Cortex of kidney (tissue), 1 donor: ENCODE data around the gene GRAMD2A.
"Not testable (repeated sequence)": the region's sequence is repeated elsewhere in the genome, so short reads cannot be mapped to it uniquely, and the experiment has no call there.

Source experiments
- DNase-seq: peaks from one replicate; lab custom pipeline; 2025; lab: John Stamatoyannopoulos, UW

Gene GRAMD2A

DNA sequence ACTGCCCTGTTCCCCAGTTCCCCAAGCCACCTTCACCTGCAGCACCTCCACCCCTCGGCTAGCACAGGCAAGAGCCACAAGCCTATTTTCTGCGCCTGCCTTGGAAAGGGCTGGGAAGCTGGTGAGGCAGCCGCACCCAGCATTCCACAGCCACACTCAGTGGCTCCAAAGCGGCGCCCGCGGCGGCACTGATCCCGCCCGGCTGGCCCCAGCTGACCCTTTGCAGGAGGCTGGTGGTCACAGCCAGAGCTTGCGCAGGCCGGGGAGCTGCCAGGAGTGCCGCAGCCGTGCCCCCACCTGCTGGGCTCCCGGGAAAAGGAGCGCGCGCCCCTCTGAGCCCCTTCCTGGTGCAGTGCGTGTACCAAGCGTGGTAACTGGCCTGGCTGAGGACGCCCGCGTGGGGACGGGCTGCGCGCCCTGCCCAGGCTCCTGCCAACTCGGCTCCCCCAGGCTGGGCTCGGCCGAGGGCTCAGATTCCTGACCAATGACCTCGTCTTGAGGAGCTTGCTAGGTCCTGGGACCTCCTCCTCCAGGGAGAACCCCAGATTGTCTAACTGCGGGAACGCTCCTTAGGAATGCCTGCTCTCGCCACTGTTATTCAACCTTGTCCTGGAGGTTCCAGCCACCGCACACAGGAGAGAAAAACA is 13.3 kb downstream of the GRAMD2A start:
- no peak for DNase-seq

DNA sequence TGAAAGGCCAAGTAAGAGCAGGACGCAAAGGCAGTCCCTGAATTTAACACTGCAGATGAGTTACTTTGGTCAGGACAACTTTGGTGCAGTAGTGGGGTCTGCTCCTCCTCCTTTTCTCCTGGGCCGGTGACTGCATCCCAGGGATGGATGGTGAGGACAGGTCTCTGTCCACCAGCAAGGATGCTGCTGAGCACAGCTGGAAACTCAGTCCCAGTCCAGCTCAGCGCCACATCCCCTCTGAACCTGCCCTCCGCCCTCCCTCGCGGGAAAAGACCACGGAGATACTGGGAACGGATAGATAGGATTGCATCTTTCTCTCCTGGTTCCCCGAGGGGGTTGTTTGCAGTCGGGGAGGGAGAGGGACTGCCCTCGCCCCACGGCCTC is 13.8 kb downstream of the GRAMD2A start:
- DNase-seq = no peak

DNA sequence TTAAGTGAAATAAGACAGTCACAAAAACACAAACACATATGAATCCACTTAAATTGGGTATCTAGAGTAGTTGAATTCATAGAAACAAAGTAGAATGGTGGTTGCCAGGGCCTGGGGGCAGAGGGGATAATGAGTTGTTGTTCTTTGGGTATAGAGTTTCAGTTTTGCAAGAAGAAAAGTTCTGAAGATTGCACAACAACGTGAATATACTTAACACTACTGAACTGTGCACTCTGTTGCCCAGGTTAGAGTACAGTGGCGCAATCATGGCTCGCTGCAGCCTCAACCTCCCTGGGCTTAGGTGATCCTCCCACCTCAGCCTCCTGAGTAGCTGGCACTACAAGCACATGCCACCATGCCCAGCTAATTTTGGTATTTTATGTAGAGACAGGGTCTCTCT is 14.9 kb downstream of the GRAMD2A start:
- no peak for DNase-seq

DNA sequence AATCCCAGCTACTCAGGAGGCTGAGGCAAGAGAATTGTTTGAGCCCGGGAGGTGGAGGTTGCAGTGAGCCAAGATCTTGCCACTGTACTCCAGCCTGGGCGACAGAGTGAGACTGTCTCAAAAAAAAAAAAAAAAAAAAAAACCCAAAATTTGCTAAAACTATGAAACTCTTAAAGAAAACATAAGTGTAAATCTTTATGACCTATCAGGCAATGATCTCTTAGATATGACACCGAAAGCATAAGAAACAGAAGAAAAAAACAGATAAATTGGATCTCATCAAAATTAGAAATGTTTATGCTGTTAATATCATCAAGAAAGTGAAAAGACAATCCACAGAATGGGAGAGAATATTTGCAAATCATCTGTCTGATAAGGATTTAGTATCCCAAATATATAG is 15.3 kb downstream of the GRAMD2A start:
- no peak for DNase-seq

DNA sequence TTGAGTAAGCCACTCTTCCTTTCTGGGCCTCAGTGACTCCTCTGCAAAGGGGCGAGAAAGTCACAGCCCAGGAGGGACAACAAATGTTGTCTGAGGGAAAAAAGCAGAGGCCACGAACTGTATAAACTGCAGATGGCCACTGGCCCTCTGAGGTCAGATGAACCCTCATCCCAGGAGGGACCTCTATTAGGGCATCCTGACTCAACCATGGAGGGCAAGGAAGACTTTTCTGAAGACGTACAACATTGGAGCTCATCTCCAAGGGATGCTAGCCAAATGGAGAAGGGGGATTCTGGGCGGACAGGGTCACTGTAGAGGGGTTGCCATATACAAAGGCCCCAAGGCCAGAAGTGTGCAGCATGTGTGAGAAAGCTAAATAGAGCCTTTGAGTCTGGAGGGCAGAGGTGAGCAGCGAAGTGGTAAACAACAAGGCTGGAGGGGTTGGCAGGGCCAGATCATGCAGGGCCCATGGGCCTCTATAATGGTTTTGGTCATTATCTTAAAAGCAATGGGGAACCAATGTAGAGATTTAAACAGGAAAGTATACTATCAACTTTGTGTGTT is 16.7 kb downstream of the GRAMD2A start:
- DNase-seq = no peak

DNA sequence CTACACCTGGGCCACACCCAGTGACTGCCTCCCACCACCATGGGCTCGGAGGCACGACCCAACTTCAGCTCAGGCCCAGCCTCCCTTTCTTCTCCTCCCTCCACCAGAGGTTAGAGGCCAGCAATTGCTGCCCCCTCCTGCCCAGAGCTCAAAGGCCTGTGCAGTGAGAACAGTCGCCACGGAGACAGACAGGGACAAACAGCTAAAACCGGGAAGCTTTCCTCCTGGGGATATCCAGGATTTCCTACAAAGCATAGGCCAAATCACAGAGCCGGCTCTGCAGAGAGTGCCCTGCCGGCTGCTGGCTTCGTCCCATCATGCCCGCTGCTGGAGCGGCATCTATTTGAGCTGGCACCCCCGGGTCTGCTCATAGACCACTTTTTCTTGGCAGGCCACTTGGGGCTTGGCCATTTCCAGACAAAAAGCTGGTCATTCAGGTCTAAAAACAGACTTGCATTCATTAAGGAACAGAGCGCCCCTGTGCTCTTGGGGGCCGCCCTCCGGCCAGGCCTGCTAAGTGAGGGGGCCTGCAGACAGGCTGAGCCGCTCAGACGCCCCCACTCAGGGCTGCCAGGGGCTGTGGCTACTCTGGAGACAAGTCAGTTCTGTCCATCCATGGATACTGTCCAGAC is 17.5 kb downstream of the GRAMD2A start:
- no peak for DNase-seq

DNA sequence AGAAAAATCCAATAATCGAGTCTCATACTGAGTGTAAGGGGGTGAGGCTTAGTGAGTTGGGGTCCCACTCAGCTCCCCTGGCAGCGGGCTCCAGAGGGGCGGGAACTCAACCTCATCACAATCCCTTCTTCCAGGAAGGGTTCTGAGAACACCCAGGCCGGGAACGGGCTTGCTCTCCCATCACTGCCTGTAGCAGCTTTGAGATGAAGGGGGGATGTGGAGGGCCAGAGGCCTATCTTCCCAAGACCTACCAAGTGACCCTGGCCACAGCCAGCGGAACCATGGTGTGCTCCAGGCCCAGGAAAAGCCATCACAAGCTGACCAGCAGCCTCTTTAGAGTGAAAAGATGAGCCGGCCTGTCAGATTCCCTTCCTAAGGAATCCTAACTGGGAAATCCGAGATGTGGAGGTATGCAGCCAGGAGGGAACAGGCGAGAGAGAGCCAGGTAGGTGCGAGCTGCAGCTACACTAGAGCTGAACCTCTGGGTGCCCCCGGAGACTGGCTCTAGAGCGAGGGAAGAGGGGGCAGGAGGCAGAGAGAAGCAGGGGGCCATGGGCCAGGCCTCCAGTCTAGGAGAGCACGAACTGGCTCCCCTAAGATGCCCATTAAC is 18.5 kb downstream of the GRAMD2A start:
- no peak for DNase-seq

DNA sequence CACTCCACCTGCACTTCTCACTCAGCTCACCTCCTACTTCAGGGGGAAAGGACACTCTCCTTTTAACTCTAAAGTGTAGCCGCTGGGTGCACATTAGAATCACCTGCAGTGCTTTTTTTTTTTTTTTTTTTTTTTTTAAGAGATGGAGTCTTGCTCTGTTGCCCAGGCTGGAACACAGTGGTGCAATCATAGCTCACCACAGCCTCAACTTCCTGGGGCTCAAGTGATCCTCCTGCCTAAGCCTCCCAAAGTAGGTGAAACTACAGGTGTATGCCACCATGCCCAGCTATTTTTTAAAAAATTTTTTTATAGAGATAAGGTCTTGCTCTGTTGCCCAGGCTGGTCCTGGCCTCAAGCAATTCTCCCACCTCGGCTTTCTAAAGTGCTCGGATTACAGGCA is 20.8 kb downstream of the GRAMD2A start:
- no peak for DNase-seq

DNA sequence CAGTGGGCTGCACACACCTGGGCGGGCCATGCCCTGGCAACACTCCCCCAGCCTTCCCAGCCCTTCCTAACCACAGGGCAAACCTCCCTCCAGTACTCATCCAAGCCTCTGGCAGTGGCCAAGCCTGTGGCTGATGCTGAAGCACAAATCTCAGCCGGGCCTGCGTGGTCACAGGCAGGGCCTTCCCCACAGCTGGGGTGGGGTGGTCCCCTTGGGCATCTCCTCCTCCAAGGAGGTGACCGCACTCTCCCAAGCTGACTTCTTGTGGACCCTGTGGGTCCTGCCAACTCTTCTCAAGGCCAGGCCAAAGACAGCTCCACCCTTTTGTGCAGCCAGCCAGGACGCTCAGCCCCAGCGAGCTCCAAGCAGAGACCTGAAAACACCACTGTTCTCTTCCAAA is 21.4 kb downstream of the GRAMD2A start:
- no peak for DNase-seq

DNA sequence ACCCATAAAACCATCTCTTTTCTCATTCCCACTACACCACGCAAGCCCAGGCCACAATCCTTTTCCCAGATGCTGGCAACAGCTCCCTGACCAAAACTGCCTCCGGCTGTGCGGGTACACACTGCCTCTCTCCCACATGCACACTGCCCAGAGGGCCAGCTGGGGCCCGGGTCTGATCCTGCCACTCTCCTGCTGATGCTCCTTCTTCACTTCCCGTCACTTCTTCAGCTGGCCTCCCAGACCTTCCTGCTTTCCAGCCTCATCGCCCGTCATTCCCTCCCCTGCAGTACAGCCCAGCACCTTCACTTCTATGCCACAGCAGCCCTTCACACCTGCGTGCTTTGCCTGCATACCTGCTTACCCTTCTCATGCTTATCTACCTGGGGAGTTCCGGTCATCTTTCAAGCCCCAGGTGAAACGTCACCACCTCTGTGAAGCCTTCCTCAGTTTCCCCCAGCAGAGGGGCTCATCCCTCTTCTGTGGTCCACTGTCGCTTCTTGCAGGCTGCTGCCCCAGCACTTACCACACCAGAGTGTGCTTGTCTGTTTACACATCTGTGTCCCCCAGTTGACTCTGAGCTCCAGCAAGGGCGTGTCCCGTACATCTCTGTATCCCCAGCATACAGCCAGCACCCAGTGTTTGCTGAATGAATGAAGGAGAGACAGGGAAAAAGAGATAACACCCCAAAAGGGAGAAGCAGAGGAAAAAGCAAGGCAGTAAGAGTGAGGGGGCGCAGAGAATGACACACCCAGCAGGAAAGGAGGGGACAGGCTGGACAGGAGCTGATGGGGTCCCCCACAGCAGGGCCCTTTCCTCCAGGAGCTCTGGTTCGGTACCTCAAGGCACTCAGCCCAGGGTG is 22.2 kb downstream of the GRAMD2A start:
- no peak for DNase-seq

DNA sequence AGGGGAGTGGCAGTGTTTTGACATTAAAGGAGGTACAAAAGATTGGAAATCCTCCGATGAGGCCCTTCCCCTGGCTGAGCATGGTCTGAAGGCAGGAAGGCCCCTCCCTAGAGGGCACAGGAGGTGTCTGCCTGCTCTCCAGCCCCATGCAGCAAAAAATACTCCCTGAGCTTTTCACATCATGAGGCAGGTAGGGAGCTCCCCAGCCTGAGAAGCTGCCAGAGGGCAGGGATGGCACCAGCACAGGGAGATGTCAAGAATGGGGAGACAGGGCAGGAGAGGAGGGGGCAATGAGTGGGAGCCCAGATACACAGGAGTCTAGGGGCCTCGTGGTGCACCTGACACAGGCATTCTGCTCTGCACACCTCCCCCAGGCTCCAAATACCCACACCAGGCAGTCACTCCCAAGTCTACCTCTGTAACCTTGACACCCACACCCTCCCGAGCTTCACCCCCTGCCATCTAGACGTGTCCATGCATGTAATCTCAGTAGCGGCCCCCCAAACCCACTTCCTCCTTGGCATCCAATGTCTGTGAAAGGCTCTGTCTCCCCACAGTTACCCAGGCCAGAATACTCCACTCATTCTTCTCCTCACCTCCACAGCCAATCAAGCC is 22.9 kb downstream of the GRAMD2A start:
- DNase-seq = no peak

DNA sequence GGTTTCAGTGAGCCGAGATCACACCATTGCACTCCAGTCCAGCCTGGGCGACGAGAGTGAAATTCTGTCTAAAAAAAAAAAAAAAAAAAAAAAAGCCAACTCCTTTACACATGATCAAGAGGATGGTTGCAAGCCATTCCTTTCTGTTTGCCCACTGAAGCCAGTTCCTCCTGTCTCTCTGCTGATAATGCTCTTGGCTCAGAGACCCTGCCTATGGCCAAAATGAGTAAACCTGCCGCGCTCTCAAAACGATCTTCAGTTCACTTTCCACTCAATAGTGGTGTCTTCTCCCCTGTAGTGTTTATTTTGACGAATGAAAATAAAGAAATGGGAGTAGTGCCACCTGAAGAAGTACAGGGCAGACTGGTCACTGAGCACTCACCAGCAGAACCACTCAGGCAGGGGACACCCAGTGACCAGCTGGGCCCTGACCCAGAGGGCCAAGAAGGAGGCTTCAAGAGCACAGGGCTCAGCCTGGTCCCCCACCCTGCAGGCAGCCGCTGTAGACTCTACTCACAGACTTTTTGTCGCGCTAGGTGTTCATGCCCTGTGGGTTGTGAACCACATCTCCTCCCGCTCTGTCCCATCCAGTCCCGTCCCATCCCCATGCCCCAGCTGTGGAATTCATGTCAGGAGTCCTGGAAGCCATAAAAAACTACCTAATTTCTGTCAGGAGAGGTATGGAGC is 23.6 kb downstream of the GRAMD2A start:
- no peak for DNase-seq

DNA sequence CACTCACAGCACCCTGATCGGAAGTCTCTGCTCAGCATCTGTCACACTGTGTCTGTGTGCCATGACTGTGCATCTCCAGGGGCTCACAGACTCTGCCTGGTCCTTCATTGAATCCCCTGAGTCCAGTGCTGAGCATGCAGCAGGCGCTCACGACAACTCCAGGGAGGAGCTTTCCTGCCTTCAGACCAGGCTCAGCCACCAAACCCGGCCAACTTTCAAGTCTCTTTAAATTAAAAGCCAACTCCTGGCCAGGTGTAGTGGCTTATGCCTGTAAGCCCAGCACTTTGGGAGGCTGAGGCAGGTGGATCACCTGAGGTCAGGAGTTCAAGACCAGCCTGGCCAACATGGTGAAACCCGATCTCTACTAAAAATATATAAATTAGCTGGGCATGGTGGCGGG is 24.2 kb downstream of the GRAMD2A start:
- no peak for DNase-seq

DNA sequence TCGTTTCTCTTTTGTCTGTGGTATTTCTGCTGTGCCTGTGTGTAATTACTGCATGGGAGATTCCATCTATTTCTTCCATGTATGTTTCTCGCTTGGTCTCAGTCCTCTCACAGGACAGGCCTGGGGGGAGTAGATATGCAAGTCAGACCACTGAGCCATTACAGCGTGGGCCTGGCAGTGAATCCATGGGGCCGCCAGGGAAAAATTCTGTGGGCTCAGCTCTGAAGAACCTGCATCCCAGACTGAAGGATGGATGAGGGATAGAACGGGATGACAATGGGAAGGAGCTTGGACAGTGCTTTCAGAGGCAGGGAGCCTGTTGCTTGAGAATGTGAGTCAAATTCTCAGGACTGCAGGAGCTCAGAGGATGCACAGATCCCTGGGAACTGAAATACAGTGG is 24.8 kb downstream of the GRAMD2A start:
- DNase-seq = no peak

DNA sequence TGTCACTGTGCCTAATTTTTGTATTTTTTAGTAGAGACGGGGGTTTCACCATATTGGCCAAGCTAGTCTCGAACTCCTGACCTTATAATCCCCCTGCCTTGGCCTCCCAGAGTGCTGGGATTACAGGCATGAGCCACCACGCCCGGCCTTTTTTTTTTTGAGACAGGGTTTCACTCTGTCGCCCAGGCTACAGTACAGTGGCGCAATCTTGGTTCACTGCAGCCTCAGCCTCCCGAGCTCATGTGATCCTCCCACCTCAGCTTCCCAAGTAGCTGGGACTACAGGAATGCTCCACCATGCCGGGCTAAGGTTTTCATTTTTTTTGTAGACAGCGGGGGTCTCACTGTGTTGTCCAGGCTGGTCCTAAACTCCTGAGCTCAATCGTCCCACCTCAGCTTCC is 25.6 kb downstream of the GRAMD2A start:
- DNase-seq = not testable (repeated sequence)

DNA sequence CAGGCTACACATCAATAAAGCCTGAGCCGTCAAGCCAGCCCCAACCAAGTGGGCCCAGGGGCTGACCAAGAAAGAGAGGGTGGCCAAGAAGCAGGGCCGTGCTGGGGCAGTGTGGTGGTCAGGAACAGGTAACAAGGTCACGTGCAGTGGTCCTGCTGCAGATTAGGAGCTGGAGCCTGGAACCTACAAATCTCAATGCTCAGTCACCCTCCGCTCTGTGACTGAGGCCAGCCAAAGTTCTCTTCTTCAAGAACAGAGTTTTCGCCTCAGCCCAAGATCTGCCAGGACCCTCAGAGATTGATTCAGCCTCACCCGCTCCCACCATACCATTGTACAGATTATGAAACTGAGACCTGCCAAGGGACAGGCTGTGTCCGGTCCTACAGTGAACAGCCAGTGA is 26.9 kb downstream of the GRAMD2A start:
- DNase-seq = no peak

DNA sequence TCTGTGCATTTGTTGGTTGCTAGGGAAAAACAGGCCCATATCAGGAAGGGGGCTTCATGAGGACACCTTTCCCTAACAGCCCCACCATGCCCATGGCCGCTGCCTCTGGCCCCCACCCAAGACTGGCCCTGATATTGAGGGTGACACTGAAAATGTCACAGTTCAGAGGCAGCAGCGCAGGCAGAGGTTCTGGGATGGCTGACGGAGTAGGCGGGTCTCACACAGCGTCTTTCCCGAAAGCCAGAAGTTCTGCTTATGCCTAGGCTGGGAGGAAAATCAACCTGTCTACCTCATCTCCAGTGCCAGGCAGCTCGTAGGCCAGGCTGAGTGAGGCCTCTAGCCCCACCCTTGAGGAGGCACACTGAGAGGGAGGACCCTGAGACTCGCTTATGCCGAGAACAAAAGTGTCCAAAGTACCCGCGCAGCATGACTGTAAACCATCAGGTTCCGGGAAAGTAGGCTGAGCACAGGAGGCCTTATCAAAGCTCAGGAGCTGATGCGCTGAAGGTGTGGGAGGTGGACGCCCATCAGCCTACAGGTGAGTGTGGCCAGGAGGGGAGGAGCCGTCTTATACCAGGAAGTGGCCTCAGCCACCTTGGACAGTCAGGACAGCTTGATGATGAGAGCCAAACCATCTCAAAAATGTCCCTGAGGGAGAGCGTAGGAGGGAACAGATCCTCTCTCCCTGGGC is 27.5 kb downstream of the GRAMD2A start:
- DNase-seq = no peak

DNA sequence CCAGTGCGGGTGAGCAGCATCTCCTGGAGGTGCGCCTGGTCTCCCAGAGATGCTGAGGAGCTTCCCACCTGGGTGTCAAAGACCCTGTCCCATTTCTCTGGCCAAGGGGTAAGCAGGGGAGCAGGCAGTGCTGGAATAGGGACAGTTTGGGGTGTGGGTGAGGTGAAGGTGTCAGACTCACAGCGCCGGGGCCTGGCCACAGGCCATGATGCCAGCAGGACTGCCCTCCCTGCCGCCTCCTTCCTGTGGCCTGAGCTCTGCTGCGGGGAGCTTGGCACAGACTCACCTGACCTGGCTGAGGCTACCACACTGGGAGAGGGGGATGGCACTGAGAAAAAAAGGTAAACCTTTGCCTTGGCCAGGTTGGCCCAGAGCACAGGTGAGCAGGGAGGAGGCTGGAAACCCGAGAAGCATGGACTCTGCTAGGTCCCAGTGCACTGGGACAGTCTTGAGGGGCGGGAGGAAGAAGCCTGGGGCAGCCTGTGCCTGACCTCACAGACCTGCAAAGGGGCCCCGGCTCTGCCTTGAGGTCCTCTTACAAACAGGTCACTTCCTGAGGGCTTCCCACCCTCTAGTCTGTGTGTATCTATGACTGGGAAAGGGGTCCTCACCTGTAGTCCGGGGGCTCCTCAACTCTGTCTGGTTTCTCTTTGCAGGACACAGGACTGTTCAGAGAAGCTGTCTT is 28.2 kb downstream of the GRAMD2A start:
- DNase-seq = no peak

DNA sequence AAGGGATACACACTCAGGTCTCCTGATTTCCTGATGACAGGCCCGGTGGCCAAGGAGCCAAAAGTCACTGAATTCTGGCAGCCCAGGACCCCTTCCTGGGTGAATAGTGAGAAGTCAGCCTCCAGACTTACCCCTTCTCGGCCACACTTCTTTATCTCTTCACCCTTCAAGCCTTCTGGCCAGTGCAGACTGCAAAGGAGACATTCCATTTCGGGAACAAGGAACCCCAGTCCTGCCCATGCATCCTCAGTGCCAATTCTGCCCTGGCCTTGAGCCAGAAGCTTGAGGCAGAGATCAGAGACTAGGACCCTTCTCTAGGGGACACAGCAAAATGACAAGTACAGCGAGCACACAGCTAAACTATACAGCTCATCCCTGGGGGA is 28.8 kb downstream of the GRAMD2A start:
- DNase-seq = no peak

DNA sequence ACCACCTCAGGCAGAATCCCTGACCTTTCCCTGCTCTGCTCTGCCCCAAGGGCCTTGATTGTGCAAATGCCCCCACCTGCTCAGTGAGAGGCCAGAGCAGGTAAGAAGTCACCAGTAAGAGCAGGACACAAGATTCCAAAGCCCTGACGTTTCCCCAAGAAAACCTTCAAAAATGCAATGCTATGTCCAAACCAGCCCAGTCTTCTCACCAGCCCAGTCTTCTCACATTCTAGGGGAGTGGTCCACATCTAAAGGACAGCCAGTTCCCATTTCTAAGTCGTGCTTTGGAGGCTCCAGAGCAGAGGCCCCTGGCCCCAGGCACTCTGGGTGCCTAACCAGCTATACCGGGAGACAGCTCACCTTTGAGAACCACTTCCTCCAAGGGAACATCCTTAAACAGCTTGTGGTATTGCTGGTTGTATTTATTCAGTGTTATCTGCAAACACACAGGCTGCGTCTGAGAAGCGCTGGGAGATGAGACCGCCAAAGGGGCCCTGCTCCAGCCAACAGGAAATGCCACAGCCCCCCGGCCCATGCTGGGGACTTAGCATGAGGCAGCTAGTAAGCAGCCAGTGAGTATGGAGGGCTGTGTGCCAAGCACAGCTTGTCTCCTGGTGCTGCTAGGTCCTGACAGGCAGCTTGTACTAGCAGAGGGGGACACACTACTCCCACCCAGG is 29.3 kb downstream of the GRAMD2A start:
- no peak for DNase-seq
